ENCODE results near the gene DTNB.

- no peak for TF ChIP-seq POLR2A (IDR thresholded peaks at IDR 0.05)
- no peak for TF ChIP-seq CTCF (IDR thresholded peaks at IDR 0.05)
- no peak for TF ChIP-seq POLR2AphosphoS5 (IDR thresholded peaks at IDR 0.05)
- no peak for TF ChIP-seq EP300 (IDR thresholded peaks at IDR 0.05)
These were observed 337.0 kb downstream of the DTNB start for GRCh38 chr2:25336383-25336841.

Data from gastroesophageal sphincter (tissue), 3 donors.